MG63 (cell line): Measurements from ENCODE around the gene MISP. TPM values are rescaled to one million over a fixed set of nuclear protein-coding genes. Genes with fewer than 3 reads are reported as not detected.

Experiments used
- DNase-seq: peaks from one replicate; pipeline ENCODE4 v3.0.0-alpha.2; 2020
- H3K27me3 ChIP-seq: fragments of 250-450 bp; sonication (Bioruptor Pico); 2 replicates; pipeline ENCODE4 v1.5.1; 2020; ENCODE audit warnings: mild to moderate bottlenecking, moderate library complexity
- H3K36me3 ChIP-seq: fragments of 250-450 bp; sonication (Bioruptor Pico); 2 replicates; pipeline ENCODE4 v1.5.1; 2020; ENCODE audit warnings: mild to moderate bottlenecking, moderate library complexity
- H3K4me3 ChIP-seq: fragments of 250-450 bp; sonication (Bioruptor Pico); 2 replicates; pipeline ENCODE4 v1.5.1; 2020; ENCODE audit warnings: mild to moderate bottlenecking, moderate library complexity
- H3K9me3 ChIP-seq: fragments of 250-450 bp; sonication (Bioruptor Pico); 2 replicates; pipeline ENCODE4 v1.5.1; 2020; ENCODE audit warnings: mild to moderate bottlenecking, moderate library complexity
- total RNA-seq: library from RNA; depleted of rRNA; stranded (reverse); fragments of >200 nt; shearing (Covaris generic); gene quantifications from 2 replicates; pipeline ENCODE4 v1.2.3, GENCODE V29; 2014; ENCODE audit warnings: low replicate concordance

Gene MISP
- total RNA-seq, 1 experiment from 2014 or later: not detected

DNA sequence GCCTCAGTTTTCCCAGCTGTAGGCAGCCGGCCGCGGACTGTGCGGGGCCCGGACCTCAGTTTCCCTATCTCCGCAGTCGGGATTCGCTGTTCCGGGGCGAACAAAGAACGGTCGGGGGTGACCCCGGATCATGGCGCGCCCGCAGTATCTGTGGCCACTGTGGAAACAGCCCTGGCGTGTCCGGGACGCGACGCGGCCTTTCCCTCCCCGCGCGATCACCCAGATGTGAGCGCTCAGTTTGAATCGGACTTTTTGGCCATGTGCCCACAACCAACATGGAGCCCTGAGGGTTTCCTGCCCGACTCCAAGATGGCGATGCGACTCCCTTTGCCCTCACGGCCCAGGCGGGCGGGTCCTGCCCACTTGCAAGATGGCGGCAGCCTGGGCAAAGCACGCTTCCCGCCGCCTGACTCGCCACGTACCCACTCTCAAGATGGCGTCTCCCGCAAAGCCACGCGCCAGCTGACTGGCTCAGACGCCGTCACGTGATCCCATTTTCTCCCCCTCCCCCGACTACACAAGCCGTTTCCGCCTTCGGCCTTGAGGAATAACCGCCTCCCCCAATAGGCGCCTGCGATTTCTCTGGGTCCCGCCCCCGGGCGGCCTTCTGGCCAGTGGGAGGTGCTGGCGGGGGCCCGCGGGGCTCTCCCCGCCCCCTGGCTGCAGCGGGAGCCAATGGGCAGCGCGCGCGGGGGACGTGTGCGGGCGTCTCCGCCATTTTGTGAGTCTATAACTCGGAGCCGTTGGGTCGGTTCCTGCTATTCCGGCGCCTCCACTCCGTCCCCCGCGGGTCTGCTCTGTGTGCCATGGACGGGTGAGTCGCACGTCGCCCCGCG lies 46.0 kb downstream of the MISP start, which contains the start of gene PTBP1:
Gene PTBP1, plus strand, starts transcription at position 761 of the 836 bp plus-strand sequence. Its CDS starts 46 bp downstream, at position 807.
- peak; percentile 98 for DNase-seq
- H3K4me3 ChIP-seq: peak within 1 kb of the TSS; percentile 80
- H3K9me3 ChIP-seq: no peaks in the 10 kb centered on the region
- H3K36me3 ChIP-seq: peaks cover 37% of the 10 kb centered on the region
- H3K27me3 ChIP-seq: no peaks in the 10 kb centered on the region

DNA sequence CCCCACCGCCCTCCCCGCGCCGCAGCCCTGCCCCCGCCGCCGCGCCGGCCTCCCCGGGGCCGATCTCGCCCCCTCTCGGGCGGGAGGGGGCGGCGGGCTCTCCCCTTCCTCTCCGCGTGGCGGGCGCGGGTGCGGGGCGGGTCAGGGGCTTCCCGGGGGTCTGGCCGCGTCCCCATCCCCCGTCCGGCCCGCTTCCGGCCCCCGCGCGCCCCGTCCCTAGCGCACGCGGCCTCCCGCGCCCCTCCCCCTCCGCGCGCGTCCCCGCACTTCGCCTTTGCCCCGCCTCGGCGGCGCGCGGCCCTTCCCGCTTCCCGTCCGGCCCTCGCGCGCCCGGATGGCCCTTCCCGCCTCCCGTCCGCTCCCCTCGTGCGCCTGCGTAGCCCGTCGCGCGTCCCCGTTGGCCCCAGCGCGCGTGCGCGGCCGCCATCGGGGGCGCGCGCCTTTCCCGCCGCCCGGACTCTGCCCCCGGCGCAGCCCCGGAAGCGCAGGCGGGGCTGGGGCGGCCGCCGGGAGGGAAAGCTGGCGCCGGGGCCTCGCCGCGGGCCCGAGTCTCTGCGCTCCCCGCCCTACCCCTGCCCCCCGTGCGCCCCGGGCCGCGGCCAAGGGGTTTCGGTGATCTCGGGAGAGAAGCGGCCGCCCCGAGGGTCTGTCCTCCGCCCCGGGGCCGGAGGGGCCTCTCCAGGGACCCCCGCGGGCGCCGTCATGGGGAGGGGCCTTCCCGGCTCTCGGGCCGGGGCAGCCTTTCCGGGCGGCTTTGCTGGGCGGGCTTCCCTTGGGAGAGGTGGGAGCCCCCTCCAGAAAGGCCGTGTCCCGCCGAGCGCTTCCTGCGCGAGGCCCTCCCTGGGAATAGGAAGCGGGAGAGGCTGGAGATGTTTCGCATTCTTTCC lies 46.9 kb downstream of the MISP start:
- H3K4me3 ChIP-seq: peak overlapping the region; percentile 80
- peaks cover 42% of the 10 kb centered on the region for H3K36me3 ChIP-seq
- no peaks in the 10 kb centered on the region for H3K9me3 ChIP-seq
- peak; percentile 86 for DNase-seq
- H3K27me3 ChIP-seq: no peaks in the 10 kb centered on the region

DNA sequence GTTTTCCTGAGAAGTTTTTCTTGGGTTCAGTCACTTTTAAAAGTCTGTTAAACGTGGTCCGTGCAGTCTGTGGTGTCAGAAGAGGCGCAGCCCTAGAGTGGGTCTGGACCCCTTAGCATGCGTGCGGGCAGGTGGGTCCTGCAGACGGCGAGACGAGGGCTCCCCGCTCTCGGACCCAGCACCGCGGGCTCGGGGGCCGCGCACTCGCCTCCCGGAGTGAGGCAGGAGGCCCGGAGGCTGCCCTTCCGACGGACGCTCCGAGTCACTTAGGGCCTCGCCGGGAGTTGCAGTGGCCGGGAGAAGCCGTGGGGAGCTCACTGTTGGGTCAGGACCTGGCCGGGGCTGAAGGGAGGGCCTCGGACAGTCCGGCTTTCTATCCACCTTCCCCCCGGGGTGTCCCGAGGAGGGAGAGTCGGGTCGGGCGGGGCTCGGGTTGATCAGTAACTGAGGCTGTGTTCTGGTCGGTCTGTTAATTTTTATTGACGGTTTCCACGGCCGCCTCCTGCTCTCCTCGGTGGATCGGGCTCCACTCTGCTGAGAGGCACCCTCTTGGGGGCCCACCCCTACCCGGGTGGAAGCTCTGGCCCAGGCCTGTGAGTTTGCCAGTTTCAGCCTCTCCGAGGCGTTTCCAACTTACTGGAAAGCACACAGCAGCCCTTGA lies 47.6 kb downstream of the MISP start:
- Histone ChIP-seq H3K27me3 (no peaks in the 10 kb centered on the region), H3K36me3 (peaks cover 45% of the 10 kb centered on the region), H3K4me3 (peak overlapping the region; percentile 80), H3K9me3 (no peaks in the 10 kb centered on the region)
- DNase-seq: no peak

- DNase-seq: peak; percentile 31
- Histone ChIP-seq H3K36me3 (peaks cover 51% of the 10 kb centered on the region), H3K27me3 (no peaks in the 10 kb centered on the region), H3K4me3 (peak overlapping the region; percentile 80), H3K9me3 (no peaks in the 10 kb centered on the region)
These were observed 48.4 kb downstream of the MISP start for GRCh38 chr19:799076-799881.

- H3K27me3 ChIP-seq: no peaks in the 10 kb centered on the region
- DNase-seq: no peak
- peak overlapping the region; percentile 80 for H3K4me3 ChIP-seq
These were observed 49.6 kb downstream of the MISP start for GRCh38 chr19:800360-801029.

DNA sequence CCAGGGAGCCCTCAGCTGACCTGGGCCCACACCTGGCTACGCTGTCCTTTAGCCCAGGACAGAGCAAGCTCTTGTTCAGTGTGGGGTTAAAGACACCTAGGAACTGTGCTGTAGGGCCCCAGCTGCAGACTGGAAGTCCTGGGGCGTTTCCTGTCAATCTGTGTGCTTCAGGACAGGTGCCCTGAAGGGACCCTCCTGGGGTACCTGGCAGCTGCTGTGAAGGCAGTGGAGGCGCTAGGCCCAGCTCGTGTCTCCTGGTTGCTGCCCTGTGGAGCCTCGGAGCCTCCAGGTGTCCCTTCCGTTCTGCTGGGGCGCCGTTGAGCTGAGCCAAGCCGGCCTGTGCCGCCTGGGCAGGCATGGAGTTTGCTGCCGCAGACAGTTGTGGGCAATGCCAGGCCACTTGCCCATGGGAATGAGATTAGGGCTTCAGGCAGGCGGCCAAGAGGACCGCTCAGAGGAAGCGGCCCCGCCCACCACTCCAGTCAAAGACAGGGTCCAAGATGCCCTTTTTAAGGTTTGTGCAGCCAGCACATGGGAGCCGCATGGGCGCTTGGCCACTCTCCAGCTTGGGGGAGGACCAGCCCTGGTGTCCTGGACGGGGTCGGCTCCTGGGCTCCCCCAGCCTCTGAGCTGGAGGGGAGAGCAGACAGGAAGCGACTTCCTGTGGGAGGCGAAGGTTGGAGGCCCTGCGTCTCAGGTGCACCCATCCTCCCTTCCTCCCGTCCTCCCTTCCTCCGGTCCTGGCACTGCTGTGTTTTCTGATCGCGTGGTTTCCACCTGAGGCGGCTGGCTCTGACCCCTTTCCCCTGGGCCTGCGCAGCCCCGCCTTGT lies 50.3 kb downstream of the MISP start:
- Histone ChIP-seq H3K9me3 (no peaks in the 10 kb centered on the region), H3K36me3 (peaks cover 62% of the 10 kb centered on the region), H3K4me3 (no peak overlapping the region), H3K27me3 (no peaks in the 10 kb centered on the region)
- peak; percentile 68 for DNase-seq

More at GRCh38 chr19:800360-801029, 49.6 kb downstream of the MISP start:
- H3K36me3 ChIP-seq: peaks cover 60% of the 10 kb centered on the region
- no peaks in the 10 kb centered on the region for H3K9me3 ChIP-seq

- Histone ChIP-seq H3K27me3 (no peaks in the 10 kb centered on the region), H3K36me3 (peaks cover 67% of the 10 kb centered on the region), H3K4me3 (no peak overlapping the region), H3K9me3 (no peaks in the 10 kb centered on the region)
- no peak for DNase-seq
These were observed 51.1 kb downstream of the MISP start for GRCh38 chr19:801861-802497.

- Histone ChIP-seq H3K36me3 (peaks cover 74% of the 10 kb centered on the region), H3K9me3 (no peaks in the 10 kb centered on the region), H3K27me3 (no peaks in the 10 kb centered on the region), H3K4me3 (no peak overlapping the region)
- no peak for DNase-seq
These were observed 51.7 kb downstream of the MISP start for GRCh38 chr19:802498-803098.

- Histone ChIP-seq H3K36me3 (peaks cover 77% of the 10 kb centered on the region), H3K9me3 (no peaks in the 10 kb centered on the region), H3K4me3 (no peak overlapping the region), H3K27me3 (no peaks in the 10 kb centered on the region)
- no peak for DNase-seq
These were observed 52.2 kb downstream of the MISP start for GRCh38 chr19:803099-803561.

GRCh38 chr19:803686-804418 lies 52.9 kb downstream of the MISP start:
- H3K4me3 ChIP-seq: no peak overlapping the region
- H3K27me3 ChIP-seq: no peaks in the 10 kb centered on the region
- no peak for DNase-seq
- peaks cover 70% of the 10 kb centered on the region for H3K36me3 ChIP-seq
- no peaks in the 10 kb centered on the region for H3K9me3 ChIP-seq

DNA sequence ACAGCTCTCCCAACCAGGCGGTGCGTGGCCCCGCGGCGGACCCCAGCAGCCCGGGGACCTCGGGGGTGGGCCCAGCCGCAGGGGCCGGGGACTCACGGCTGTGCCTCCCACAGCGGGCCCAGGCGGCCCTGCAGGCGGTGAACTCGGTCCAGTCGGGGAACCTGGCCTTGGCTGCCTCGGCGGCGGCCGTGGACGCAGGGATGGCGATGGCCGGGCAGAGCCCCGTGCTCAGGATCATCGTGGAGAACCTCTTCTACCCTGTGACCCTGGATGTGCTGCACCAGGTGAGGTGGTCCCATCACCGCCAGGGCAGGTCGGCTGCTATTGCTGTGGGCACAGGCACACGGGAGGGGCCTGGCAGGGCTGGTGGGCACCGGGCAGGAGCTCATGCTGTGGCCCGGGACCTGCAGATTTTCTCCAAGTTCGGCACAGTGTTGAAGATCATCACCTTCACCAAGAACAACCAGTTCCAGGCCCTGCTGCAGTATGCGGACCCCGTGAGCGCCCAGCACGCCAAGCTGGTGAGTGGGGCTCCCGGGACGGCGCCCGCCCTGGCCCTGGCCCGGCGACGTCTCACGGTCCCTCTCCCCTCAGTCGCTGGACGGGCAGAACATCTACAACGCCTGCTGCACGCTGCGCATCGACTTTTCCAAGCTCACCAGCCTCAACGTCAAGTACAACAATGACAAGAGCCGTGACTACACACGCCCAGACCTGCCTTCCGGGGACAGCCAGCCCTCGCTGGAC lies 53.7 kb downstream of the MISP start:
- H3K9me3 ChIP-seq: no peaks in the 10 kb centered on the region
- no peak for DNase-seq
- H3K4me3 ChIP-seq: no peak overlapping the region
- H3K27me3 ChIP-seq: no peaks in the 10 kb centered on the region
- peaks cover 69% of the 10 kb centered on the region for H3K36me3 ChIP-seq

- H3K36me3 ChIP-seq: peaks cover 69% of the 10 kb centered on the region
- no peak overlapping the region for H3K4me3 ChIP-seq
- no peaks in the 10 kb centered on the region for H3K27me3 ChIP-seq
- H3K9me3 ChIP-seq: no peaks in the 10 kb centered on the region
- no peak for DNase-seq
These were observed 54.2 kb downstream of the MISP start for GRCh38 chr19:805166-805551.
